ENCODE results near the gene NSMCE4A.
"Not testable (repeated sequence)": the region's sequence is repeated elsewhere in the genome, so short reads cannot be mapped to it uniquely, and the experiment has no call there.

The NSMCE4A gene

DNA sequence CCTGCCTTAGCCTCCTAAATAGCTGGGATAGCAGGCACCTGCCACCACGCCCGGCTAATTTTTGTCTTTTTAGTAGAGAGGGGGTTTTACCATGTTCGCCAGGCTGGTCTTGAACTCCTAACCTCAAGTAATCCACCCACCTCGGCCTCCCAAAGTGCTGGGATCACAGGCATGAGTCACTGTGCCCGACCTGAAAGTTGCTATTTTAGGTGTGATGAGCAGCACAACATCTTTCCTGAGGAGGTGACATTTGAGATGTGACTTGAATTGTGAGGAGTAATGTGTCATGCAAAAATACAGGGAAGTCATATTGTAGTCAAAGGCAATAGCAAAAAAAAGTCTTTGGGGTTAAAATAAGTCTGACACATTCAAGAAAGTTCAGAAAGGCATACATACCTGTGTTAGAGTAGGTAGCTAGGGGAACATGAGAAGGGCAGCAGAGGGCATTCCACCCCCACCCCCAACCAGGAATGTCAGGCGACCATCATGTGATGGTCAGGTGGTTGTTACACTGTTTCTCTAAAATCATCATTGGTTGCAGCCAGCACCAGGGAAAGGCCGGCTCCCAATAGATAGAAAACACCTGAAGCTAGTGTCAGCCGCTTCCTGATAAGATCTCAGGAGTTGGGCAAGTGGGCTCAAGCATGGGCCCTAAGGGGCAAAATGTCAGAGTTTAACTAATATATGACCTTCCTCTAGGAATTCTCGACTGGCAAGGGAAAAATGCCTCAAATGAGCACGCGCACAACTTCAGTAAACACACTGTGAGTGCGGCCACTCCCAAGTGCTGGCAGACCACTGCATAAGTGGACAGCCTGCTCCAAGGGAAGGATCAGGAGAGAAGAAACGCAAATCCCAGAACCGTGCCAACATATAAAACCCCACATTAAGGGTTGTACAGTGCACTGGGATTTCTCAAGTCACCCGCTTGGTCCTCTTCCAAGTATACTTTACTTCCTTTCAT, 13.6 kb upstream of the NSMCE4A start, which contains the start of gene TACC2:
Gene TACC2 (plus strand): TSS at position 803 of the 964 bp plus-strand sequence. CDS start 32,819 bp downstream, outside the sequence.
- no peak for DNase-seq

DNA sequence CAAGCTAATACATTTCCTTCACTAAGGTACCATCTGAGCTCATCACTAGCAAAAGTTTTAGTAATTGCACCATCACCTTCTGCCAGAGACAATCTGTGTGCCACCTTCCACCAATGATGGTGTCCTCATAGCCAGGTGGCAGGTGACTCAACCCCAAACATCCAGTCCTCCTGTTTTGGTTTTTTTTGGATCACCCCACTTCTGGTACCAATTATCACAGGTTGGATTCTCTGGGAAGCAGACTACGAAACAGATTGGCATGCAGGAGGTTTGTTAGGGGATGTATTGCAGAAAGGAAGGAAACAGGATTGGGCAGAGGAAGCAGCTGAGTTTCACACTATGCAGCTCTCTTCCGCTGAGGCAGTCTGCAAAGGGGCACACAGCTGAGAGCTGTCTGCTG, 9.4 kb upstream of the NSMCE4A start:
- no peak for DNase-seq

DNA sequence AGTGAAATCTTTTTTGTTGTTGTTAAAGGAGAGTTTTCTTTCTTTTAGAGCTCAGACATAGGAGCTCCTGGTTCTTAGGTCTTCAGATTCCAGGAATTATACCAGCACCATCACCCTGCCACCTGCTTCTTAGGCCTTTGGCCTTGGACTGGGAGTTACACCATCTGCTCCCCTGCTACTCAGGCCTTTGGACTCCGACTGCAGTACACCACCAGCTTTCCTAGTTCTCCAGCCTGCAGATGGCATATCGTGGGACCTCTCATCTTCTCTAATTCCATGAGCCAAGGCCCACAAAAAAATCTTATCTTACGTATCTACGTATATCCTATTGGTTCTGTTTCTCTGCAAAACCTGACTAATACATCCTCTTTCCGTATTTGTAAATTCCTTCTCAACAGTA, 8.8 kb upstream of the NSMCE4A start:
- no peak for DNase-seq

DNA sequence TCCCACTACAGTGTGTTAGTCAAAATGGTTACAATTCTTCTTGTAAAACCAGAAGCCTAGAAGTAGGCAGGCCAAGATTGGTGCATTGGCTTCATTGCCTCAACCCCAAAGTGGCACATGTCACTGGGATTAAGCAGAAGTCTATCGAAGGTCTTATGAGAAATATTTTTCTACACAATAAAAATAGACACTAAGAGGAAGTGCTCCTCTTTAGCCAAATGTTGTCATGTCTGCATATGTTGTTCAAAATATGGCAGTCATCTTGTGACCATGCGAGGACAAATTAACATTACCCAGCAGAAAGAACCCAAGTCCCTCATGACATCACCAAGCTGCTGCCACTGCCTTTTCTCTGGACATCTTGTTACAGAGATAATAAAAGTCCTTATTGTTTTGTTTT, 6.3 kb upstream of the NSMCE4A start:
- no peak for DNase-seq

DNA sequence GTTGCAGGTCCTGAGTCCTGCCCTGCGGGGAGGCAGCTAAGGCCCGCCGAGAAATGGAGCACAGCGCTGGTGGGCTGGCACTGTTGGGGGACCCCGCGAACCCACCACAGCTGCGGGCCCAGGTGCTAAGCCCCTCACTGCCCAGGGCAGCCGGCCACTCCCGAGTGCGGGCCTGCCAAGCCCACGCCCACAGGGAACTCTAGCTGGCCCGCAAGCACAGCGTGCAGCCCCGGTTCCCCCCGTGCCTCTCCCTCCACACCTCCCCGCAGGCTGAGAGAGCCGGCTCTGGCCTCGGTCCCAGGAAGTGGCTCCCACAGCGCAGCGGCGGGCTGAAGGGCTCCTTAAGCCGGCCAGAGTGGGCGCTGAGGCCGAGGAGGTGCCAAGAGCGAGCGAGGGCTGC, 3.5 kb upstream of the NSMCE4A start:
- DNase-seq, result no peak

DNA sequence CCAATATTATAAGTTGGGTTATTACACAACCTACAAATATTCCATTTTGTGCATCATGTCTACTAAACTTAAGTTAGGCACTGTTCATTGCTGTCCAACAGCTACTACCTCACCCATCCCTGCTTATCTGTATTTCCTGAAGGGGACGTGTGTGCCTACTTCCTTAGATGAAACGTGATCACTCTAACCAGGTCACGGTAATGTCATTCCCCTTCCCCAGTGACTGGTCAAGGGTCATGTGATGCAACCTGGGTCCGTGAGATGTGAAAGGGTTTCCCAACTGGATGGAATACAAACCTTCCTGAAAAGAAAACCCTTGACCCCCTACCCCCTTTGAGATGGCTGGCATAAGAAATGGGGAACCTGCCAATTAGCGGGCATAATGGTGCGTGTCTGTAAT, 1.6 kb upstream of the NSMCE4A start:
- DNase-seq, result no peak

DNA sequence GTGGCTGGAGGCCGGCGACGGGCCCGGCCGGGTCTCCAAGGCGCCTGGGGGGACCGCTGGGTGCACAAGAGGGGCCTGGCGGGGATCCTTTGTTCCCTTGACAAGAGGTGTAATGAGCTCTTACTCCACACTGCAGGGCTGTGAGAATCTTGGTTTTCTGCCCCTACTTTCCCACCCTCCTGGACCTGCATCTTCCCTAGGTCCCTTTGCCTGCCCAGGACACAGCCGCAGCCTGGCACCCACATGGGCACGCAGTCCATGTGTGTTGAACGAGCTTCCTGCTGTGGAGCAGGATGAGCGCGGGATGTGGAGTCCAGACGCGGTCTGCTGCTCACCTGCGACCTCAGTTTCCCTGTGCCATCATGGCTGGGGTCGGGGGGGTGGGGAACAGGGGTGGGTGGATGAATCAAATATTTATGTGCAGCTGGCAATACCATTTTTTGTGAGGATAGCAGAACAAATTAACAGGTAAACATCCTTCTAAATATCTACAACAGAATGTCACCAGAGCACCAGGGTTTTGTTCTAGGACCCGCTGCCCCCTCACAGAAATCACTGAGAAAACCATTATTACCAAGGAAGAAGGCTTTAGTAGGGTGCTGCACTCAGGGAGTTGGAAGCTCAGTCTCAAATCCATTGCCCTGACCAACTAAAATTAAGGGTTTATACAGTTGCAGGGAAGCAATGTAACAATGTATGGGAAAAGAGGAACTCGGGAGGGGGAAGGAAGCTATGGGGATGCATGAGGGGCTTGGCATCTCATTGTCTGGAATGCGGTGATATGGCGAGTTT, 474 bp upstream of the NSMCE4A start:
- no peak for DNase-seq

DNA sequence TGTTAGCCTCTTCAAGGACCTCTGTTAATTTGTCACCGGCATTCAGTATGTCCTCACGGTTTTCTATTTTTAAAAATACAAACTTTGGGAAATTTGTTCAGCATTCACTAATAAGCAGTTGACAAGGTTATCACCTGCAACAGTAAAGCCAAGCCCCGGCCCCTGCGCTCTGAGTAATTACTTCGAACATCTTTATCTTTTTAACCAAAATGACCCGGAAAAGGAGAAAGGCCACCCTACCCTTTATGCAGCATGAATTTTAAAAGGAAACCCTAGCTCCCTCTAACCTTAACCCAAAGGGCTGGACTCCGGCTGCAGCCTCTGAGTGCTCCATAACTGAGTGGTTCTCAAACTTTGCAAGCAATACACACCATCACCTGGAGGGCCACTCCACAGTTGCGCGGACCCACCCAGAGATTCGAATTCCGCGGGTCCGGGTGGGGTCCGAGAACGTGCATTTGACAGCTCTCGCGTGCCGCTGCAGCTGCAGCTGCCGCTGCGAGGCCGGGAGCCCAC, 940 bp downstream of the NSMCE4A start:
- no peak for DNase-seq

DNA sequence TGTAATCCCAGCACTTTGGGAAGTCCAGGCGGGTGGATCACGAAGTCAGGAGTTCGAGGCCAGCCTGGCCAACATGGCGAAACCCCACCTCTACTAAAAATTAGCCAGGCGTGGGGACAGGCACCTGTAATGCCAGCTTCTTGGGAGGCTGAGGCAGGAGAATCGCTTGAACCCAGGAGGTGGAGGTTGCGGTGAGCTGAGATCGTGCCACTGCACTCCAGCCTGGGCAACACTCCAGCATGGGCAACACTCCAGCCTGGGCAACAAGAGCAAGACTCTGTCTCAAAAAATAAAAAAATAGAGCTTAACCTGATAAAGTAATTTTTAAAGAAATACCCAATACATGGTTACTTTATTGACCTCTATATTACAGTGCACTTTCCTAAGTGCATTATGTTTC, 5.9 kb downstream of the NSMCE4A start:
- DNase-seq, result not testable (repeated sequence)

DNA sequence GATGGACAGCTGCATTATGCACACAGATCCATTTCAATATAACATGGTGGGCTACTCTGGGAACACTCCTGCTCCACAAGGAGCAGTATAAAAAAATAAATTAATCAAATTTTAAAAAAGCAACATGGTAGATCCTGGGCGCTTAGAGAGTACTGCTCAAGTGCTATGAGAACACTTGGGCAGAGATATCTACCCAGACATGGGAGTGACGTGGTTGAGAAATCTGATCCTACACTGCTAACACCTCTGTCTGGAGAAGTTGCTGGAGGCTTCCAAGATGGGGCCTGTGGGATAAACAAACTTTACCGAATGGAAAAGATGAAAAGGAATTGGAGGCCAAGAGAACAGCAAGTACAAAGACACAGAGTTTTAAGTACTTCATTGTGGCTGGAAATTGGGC, 9.0 kb downstream of the NSMCE4A start:
- DNase-seq, result no peak

DNA sequence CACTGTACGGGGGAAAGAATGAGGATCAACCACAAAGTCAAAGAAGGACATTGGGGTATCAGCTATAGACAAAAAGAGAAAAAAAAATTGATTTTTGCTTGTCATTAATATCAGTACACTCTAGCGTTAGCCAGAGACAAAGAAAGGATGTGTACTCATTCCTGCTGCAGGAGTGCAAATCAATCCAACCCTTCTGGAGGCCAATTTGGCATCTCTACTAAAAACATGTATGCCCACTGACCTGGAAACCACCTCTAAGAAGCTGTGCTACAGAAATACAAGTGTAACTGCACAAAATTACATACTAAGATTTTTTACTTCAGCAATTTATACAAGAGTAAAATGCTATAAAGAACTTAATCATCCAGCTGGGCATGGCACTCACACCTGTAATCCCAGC, 13.6 kb downstream of the NSMCE4A start:
- no peak for DNase-seq

DNA sequence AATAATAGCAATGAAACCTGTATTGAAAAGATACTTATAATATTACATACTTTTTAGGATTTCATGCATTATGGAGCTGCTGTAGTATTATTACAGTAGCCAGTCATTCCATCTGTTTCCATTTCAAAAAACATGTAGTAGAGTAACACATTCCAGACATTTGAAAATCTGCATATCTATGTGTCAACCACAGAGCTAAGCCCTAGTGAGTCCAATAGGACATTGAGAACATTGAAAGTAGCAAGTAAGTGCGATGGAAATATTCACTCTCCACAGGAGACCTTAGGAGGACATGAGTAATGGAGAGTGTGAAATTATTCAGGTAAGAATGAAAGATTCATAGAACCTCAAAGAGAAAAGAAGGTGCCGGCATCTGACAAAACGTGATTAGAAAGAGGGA, 15.3 kb downstream of the NSMCE4A start:
- DNase-seq, result no peak

DNA sequence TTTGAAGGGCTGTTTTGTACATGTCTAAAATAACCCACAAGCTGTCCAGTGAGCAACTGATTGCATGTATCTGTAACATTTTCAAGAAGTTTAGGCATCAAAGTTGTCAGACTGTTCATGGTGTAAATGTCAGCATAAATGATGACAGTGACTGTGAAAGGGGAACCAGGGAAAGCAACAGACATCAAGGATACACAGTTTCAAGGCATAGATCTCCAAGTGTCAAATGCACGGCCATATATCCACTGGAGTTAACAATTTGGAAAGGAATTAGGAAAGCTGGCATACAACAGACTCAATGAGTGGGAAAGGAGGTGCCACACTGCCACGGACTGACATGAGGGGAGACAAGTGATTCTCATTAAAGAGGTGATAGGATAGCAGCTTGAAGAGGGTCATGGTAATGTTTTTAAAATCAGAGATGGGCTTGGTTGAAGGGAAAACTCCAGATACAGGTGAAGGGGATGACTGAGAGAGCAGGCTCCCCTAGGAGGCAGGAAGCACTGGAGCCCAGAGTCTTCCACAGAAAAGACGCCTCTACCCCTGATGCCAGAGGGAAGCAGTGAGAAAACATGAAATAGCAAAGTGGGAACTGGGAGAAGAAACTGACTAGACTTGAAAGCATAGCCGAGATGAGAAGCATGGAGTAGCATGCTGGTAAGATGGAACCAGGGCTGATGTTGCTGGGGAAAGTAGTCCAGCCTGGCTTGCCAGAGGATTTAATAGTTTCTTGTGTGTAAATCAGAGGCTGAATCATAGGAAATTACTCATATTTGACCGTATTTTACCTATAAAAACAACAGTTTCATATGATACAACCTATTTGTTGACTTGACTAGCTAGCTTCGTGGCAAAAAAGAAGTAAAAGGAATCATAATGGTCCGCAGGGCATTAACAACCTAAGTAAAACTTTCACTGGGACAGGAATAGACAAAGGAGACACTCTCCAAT, 18.6 kb downstream of the NSMCE4A start:
- DNase-seq, result no peak

DNA sequence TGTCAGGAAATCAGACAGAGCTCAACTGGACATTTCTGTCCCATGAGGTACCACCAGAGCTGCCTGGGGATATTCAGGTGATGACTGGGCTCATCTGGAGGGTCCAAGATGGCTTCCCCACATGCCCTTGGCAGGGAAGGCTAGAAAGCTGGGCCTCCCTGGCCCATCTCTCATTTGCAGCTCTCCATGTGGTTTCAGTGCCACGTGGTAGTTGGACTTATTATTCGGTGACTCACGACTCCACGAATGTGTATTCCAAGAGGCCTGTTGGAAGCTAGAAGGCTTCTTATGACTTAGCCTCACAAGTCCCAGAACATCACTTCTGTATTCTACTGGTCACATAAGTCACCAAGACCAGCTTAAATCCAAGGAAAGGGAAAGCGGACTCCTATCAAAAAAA, 22.8 kb downstream of the NSMCE4A start:
- no peak for DNase-seq

DNA sequence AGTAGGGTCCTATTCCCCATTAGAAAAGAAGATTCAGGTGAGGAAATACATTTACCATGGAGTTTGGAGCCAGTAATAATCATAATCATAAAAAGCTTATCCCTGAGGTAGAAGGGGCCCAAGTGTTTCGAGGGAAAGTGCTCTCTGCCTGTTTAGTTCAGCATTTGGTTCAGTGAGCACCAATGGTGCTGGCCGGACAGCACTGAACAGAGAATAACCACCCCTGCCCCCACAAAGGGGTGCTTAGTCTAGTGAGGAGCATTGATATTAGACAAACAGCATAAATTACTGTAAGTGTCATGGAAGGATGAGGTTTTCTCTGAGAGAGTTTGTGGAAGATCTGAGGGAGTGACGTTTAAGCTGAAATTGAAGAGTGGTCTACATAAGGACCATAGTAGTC, 25.6 kb downstream of the NSMCE4A start:
- DNase-seq, result no peak

DNA sequence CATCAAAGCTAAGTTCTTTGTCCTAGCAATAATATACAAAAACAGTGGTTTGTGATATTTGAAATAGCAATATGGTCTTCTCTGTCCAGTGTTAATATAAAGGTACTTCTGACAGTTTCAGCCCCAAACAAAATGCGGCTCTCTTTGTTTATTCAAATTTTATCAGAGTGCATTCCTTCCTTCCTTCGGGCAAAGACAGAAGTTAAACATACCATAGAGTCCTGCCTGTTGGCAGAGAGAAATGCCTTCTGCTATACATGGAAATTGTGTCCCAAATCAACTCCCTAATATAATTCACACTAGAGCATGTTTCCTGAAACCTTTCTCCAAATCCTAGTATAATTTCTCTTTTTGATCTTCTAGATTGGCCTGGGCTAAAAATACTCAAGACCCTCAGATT, 26.0 kb downstream of the NSMCE4A start:
- DNase-seq, result no peak

DNA sequence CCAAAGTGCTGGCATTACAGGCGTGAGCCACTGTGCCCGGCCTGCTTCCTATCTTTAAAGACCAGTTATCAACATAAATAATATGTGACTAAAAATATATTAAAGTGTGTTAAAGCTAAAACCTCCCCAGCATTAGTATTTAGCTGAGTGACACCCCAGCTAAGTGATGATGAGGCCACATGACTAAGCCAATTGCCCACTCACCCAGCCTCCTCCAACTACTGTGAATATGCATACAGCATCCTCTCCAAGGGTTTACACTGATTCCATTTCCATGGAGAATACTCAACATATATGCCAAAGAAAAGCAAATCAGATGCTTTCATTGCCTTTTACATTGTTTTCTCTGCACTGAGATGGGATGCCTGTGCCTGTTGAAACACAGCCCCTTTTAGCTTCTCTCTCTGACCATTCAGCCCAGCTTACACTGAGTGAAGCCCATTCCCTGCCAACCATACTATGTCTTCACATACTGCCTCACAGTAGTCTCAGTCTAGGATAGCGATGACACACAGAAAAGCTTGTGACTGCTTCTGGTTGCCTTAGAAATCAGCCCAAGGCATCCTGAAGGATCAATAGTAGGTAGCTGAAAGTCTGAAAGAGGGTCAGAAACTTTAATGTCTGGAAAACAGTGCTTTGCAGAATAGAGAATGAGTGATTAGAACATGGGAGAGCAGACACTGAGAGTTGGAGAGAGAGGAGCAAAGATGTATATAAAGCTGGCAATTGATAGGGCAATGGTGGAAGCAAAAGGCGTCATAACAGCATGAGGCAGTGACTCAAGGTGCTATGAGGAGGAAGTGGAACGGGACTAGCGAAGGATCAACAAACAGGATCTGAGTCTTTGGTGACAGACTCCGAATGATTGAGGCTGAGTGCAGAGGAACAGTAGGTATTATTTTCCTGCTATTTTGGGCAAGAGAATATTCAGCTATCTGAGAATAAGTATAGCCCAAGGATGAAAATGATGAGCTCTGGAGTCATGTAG, 27.4 kb downstream of the NSMCE4A start:
- DNase-seq, result no peak

DNA sequence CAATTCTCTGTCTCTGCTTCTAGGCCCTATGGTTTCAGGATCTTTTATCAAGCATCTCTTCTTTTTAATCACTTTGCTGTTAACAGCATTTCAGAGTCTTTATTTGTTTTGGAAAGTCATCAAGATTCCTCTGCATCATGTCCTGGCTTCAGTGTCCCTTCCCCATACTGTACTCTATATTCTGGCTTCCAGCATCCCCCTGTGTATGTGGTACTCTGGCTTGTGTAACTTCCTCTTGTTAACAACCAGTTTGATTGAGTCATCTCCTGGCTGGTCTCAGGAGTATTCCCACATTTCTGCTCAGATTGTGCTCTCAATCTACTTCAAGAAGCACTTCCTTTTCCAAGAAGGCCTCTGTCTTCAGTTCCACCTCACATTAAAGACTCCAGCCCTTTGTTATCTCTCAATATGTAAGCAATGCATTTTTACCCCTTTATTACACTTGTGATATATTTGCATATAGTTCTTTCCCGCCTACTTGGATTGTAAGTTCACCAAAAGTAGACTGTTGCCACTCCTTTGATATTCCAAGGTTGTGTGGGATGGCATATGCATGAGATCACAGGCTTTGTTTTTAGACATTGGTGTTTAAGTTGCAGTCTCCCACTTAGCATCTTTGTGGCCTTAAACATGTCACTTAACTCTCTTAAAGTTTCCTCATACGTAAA, 32.1 kb downstream of the NSMCE4A start:
- DNase-seq, result no peak

DNA sequence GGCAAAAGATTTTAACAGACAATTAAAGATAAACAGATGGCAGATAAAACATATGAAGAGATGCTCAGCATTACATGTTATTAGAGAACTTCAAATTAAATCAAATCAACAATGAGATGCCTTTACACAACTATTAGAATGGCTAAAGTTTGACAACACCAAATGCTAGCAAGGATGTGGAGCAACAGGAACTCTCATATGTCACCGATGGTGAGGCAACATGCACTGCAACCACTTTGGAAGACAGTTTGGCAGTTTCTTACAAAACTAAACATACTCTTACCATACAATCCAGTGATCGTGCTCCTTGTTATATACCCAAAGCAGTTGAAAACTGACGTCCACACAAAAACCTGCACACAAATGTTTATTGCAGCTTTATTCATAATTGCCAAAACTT, 33.5 kb downstream of the NSMCE4A start:
- no peak for DNase-seq

DNA sequence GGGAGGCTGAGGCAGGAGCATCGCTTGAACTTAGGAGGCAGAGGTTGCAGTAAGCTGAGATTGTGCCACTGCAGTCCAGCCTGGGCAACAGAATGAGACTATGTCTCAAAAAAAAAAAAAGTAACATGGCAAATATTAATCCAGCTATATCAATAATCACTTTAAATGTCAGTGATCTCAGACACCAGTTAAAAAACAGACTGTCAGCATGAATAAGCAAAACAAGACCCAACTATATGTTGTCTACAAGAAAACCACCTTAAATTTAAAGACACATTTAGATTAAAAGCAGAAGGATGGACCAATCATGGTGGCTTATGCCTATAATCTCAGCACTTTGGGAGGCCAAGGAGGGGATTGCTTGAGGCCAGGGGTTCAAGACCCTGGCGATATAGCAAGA, 38.7 kb downstream of the NSMCE4A start:
- no peak for DNase-seq

DNA sequence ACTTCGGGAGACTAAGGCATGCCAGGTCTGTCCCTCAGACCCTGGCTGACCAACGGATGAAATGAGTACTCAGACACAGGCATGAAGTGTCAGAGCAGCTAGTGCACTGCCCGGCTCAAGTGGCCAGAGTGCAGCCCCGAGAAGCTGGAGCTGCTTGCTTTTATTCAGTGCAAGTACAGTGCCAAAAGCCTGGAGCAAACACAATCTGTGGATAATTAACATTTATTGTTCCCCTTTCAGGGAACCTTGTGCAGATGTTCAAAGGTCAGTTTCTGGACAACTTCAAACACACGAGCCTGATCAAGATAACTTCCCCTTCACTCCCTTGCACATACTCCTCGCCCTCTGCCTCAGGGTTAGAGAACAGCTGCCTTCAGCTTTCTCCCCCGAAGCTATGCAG, 39.3 kb downstream of the NSMCE4A start:
- DNase-seq, result no peak

Measured in activated CD4-positive, alpha-beta T cell treated with anti-CD3 and anti-CD28 coated beads, Interleukin-2, amount 50 U/mL, for 16 hours (primary cell).